GM19240 (cell line): ENCODE results near the gene PLEKHJ1.

Source experiments
- DNase-seq: peaks from one replicate; pipeline ENCODE4 v3.0.0; 2011; ENCODE audit warnings: low spot score; ENCODE audit not compliant: insufficient read length

The PLEKHJ1 gene

GRCh38 chr19:2249880-2250765 is 14.0 kb upstream of the PLEKHJ1 start:
- no peak for DNase-seq

GRCh38 chr19:2249010-2249866 is 13.1 kb upstream of the PLEKHJ1 start, which contains the start of gene AMH:
Gene AMH (plus strand): TSS chr19:2249323. CDS start chr19:2249333, 10 bp downstream.
- DNase-seq: no peak

GRCh38 chr19:2248136-2249009 is 12.2 kb upstream of the PLEKHJ1 start:
- no peak for DNase-seq

- no peak for DNase-seq
Observed at GRCh38 chr19:2247433-2248101, 11.4 kb upstream of the PLEKHJ1 start.

GRCh38 chr19:2246801-2247361 is 10.8 kb upstream of the PLEKHJ1 start:
- DNase-seq: no peak

GRCh38 chr19:2246014-2246620 is 10.0 kb upstream of the PLEKHJ1 start:
- no peak for DNase-seq

GRCh38 chr19:2245273-2245672 is 9.1 kb upstream of the PLEKHJ1 start:
- no peak for DNase-seq

GRCh38 chr19:2244486-2244885 is 8.4 kb upstream of the PLEKHJ1 start:
- DNase-seq: no peak

GRCh38 chr19:2244125-2244411 is 7.9 kb upstream of the PLEKHJ1 start:
- no peak for DNase-seq

- no peak for DNase-seq
Observed at GRCh38 chr19:2243274-2244124, 7.4 kb upstream of the PLEKHJ1 start.

GRCh38 chr19:2242816-2243215 is 6.7 kb upstream of the PLEKHJ1 start:
- no peak for DNase-seq

GRCh38 chr19:2242092-2242537 is 6.0 kb upstream of the PLEKHJ1 start:
- no peak for DNase-seq

- no peak for DNase-seq
Observed at GRCh38 chr19:2240881-2241760, 5.0 kb upstream of the PLEKHJ1 start.

- DNase-seq: no peak
Observed at GRCh38 chr19:2239771-2240770, 3.9 kb upstream of the PLEKHJ1 start.

- no peak for DNase-seq
Observed at GRCh38 chr19:2239173-2239572, 3.0 kb upstream of the PLEKHJ1 start.

- no peak for DNase-seq
Observed at GRCh38 chr19:2237869-2238153, 1.7 kb upstream of the PLEKHJ1 start.
